OCI-LY7 (cell line): Measurements from ENCODE around the gene RIMS3.

ENCODE experiments used
- EZH2phosphoT487 ChIP-seq: fragments of 200-600 bp; sonication (generic); IDR thresholded peaks from 2 replicates; pipeline ENCODE4 v1.6.1; 2018; ENCODE audit warnings: low read depth, borderline replicate concordance, mild to moderate bottlenecking, mixed run types, antibody characterized with exemption, low read length, moderate library complexity, mixed read lengths
- TF ChIP-seq, protein P1 (sequence below): fragments of 200-600 bp; sonication (generic); conservative IDR thresholded peaks from 2 replicates; pipeline ENCODE4 v1.5.1; 2014; ENCODE audit warnings: mild to moderate bottlenecking, antibody characterized with exemption, low read length, moderate library complexity, mixed read lengths

DNA sequence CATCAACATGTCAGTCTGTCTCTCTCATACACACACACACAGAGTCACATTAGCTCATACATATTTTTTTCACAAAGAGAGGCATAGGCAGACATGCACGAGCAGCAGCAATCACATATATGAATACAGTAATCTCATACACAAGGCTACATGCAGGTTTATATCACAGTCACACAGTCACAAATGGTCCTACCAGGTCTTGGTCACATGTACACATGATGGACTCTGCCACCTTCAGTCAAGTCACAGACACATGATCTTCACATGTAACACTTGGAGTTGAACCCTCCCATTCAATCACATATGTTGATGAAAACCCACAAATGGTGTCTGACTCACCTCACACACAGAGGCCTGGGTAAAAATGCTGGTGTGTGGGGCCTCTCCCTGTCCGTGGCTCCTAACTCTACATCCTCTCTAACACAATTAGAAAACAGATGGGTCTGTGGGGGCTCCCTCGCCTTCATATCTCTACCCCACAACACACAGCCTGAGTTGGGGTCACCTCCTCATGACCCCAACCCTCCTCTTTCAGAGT, 27.9 kb downstream of the RIMS3 start:
- TF ChIP-seq EZH2phosphoT487 = no peak
- TF ChIP-seq, protein P1, sequence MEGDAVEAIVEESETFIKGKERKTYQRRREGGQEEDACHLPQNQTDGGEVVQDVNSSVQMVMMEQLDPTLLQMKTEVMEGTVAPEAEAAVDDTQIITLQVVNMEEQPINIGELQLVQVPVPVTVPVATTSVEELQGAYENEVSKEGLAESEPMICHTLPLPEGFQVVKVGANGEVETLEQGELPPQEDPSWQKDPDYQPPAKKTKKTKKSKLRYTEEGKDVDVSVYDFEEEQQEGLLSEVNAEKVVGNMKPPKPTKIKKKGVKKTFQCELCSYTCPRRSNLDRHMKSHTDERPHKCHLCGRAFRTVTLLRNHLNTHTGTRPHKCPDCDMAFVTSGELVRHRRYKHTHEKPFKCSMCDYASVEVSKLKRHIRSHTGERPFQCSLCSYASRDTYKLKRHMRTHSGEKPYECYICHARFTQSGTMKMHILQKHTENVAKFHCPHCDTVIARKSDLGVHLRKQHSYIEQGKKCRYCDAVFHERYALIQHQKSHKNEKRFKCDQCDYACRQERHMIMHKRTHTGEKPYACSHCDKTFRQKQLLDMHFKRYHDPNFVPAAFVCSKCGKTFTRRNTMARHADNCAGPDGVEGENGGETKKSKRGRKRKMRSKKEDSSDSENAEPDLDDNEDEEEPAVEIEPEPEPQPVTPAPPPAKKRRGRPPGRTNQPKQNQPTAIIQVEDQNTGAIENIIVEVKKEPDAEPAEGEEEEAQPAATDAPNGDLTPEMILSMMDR = no peak
